SK-N-MC (cell line): ENCODE measurements around the gene LDHD.

Experiments
- EZH2 ChIP-seq: fragments of 200-600 bp; sonication (generic); IDR thresholded peaks from one replicate; pipeline ENCODE4 v1.6.1; 2017; ENCODE audit warnings: antibody characterized with exemption
- POLR2AphosphoS5 ChIP-seq: IDR thresholded peaks from 2 replicates; pipeline ENCODE4 v1.6.1; 2012; ENCODE audit warnings: mild to moderate bottlenecking, low read depth, low read length, borderline replicate concordance

DNA sequence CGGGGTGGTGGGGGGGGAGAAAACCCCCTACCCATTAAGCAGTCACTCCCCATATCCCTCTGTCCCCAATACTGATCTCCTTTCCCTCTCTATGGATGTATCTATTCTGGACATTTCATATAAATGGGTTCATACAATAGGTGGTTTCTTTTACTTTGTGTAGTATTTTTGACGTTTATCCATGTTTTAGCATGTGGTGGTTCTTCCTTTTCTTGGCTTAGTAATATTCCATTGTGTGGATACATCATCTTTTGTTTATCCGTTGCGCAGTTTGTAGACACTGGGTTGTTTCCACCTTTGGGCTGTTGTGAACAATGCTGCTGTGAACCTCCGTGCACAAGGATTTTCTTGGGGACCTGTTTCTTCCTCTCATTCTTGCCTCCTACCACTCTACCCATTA lies 12.6 kb downstream of the LDHD start:
- no peak for TF ChIP-seq EZH2
- TF ChIP-seq POLR2AphosphoS5, result no peak
